Tibial nerve (tissue), 4 donors: ENCODE data around the gene TPD52L2.

Source experiments
- EP300 ChIP-seq, 2 donors: sonication (generic); formaldehyde crosslinking; IDR thresholded peaks; one replicate each; pipeline ENCODE4 v1.6.1; 2017; ENCODE audit warnings: antibody characterized with exemption in 2 of 2, mild to moderate bottlenecking in 1 of 2
- POLR2A ChIP-seq, 2 donors: fragments of 450-650 bp; IDR thresholded peaks; one replicate each; pipeline ENCODE4 v1.6.1; 2017; ENCODE audit warnings: antibody characterized with exemption in 2 of 2, mild to moderate bottlenecking in 2 of 2, moderate library complexity in 2 of 2
- TF ChIP-seq, protein P1 (sequence below), 5 experiments: fragments of 200-600 bp in 3 of 5; fragments of 450-650 bp in 2 of 5; sonication (generic) in 3 of 5; IDR thresholded peaks; one replicate each; pipeline ENCODE4 v1.5.1; 2016 to 2019; ENCODE audit warnings: antibody characterized with exemption in 5 of 5, mild to moderate bottlenecking in 3 of 5, moderate library complexity in 2 of 5

- TF ChIP-seq POLR2A (IDR thresholded peaks at IDR 0.05): no peak
- TF ChIP-seq, protein P1, sequence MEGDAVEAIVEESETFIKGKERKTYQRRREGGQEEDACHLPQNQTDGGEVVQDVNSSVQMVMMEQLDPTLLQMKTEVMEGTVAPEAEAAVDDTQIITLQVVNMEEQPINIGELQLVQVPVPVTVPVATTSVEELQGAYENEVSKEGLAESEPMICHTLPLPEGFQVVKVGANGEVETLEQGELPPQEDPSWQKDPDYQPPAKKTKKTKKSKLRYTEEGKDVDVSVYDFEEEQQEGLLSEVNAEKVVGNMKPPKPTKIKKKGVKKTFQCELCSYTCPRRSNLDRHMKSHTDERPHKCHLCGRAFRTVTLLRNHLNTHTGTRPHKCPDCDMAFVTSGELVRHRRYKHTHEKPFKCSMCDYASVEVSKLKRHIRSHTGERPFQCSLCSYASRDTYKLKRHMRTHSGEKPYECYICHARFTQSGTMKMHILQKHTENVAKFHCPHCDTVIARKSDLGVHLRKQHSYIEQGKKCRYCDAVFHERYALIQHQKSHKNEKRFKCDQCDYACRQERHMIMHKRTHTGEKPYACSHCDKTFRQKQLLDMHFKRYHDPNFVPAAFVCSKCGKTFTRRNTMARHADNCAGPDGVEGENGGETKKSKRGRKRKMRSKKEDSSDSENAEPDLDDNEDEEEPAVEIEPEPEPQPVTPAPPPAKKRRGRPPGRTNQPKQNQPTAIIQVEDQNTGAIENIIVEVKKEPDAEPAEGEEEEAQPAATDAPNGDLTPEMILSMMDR (IDR thresholded peaks at IDR 0.05): no peak
- no peak for TF ChIP-seq EP300 (IDR thresholded peaks at IDR 0.05)
Measured at GRCh38 chr20:63895952-63896263, 30.8 kb downstream of the TPD52L2 start.
